ENCODE data around the gene NKAPD1.

DNA sequence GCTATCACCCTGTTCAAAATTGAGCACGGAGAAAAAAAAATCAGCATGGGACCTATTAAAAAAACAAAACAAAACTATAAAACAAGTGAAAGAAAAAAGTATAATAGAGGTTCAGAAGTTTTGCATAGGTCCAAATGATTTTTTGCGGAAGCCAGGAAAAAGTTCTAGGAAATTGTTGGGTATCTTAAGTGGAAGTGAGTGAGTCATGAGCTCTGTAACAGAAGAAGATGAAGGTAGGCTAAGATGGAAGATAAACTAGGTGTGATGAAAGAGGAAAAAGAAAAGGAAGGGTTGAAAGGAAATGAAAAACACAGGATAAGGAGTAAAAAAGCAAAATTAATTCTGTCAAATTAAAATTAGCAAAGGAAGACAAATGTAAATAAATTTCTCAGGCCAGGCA, 40.4 kb downstream of the NKAPD1 start:
- TF ChIP-seq, protein P1, sequence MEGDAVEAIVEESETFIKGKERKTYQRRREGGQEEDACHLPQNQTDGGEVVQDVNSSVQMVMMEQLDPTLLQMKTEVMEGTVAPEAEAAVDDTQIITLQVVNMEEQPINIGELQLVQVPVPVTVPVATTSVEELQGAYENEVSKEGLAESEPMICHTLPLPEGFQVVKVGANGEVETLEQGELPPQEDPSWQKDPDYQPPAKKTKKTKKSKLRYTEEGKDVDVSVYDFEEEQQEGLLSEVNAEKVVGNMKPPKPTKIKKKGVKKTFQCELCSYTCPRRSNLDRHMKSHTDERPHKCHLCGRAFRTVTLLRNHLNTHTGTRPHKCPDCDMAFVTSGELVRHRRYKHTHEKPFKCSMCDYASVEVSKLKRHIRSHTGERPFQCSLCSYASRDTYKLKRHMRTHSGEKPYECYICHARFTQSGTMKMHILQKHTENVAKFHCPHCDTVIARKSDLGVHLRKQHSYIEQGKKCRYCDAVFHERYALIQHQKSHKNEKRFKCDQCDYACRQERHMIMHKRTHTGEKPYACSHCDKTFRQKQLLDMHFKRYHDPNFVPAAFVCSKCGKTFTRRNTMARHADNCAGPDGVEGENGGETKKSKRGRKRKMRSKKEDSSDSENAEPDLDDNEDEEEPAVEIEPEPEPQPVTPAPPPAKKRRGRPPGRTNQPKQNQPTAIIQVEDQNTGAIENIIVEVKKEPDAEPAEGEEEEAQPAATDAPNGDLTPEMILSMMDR (conservative IDR thresholded peaks at IDR 0.05 in 1 of 2, IDR thresholded peaks at IDR 0.05 in 1 of 2; ENCODE audit: low read depth in 1 of 2, low read length in 2 of 2) = no peak
- no peak for TF ChIP-seq EZH2 (IDR thresholded peaks at IDR 0.05; ENCODE audit: low read length, missing control alignments)

Measured in fibroblast of lung (primary cell).